OCI-LY7 (cell line): ENCODE results near the gene PACSIN3. TPM values are rescaled to one million over a fixed set of nuclear protein-coding genes. Genes with fewer than 3 reads are reported as not detected.

ENCODE experiments used
- BruUV-seq: library from RNA; stranded (reverse); fragments of 400-500 nt; replicated peaks from 2 replicates; lab custom pipeline; 2021; lab: Mats Ljungman, UMichigan
- CTCF ChIA-PET: fragments of 300-600 bp; sonication (Branson Sonifier 250); formaldehyde crosslinking; loops from one replicate; lab custom pipeline; 2022; ENCODE audit warnings: antibody characterized with exemption; ENCODE audit not compliant: unreplicated experiment; lab: Charles Lee
- POLR2A ChIA-PET: fragments of 300-600 bp; sonication (Branson Sonifier 250); formaldehyde crosslinking; loops from one replicate; lab custom pipeline; 2022; ENCODE audit warnings: antibody characterized with exemption; lab: Charles Lee
- DNase-seq: peaks from one replicate; pipeline ENCODE4 v3.0.0-alpha.2; 2015; ENCODE audit warnings: low spot score
- H2AFZ ChIP-seq: fragments of 200-600 bp; sonication (generic), shearing (Covaris generic); 2 replicates; pipeline ENCODE4 v1.6.1; 2014; ENCODE audit warnings: mild to moderate bottlenecking, antibody characterized with exemption, low read length, moderate library complexity
- H3K27ac ChIP-seq: fragments of 200-600 bp; sonication (generic); 2 replicates; pipeline ENCODE4 v1.5.1; 2014; ENCODE audit warnings: mixed run types, low read depth, mild to moderate bottlenecking, moderate library complexity, low read length, inconsistent platforms; ENCODE audit not compliant: poor library complexity, severe bottlenecking
- H3K36me3 ChIP-seq: fragments of 200-600 bp; sonication (generic); 2 replicates; pipeline ENCODE4 v1.6.1; 2014; ENCODE audit warnings: mild to moderate bottlenecking, antibody characterized with exemption, low read length, moderate library complexity, mixed read lengths; ENCODE audit not compliant: insufficient read depth
- H3K4me1 ChIP-seq: fragments of 200-600 bp; sonication (generic); 2 replicates; pipeline ENCODE4 v1.5.1; 2014; ENCODE audit warnings: mild to moderate bottlenecking, low read length; ENCODE audit not compliant: insufficient read depth, poor library complexity, severe bottlenecking
- H3K4me2 ChIP-seq: fragments of 200-600 bp; sonication (generic); 2 replicates; pipeline ENCODE4 v1.6.1; 2014; ENCODE audit warnings: mild to moderate bottlenecking, low read length
- H3K4me3 ChIP-seq: fragments of 200-600 bp; sonication (generic); 2 replicates; pipeline ENCODE4 v1.5.1; 2014; ENCODE audit warnings: mild to moderate bottlenecking, low read depth, low read length; ENCODE audit not compliant: poor library complexity, severe bottlenecking
- H3K79me2 ChIP-seq: fragments of 200-600 bp; sonication (generic); 2 replicates; pipeline ENCODE4 v1.6.1; 2016; ENCODE audit warnings: low read depth, mild to moderate bottlenecking, low read length, moderate library complexity, mixed read lengths; ENCODE audit not compliant: insufficient read depth
- H3K9me2 ChIP-seq: fragments of 200-600 bp; sonication (generic); 2 replicates; pipeline ENCODE4 v1.6.1; 2016; ENCODE audit warnings: mild to moderate bottlenecking, low read length, mixed read lengths; ENCODE audit not compliant: insufficient read depth
- H3K9me3 ChIP-seq: fragments of 200-600 bp; sonication (generic); 2 replicates; pipeline ENCODE4 v1.6.1; 2014; ENCODE audit warnings: mild to moderate bottlenecking, mixed run types, low read length, mixed read lengths
- H4K20me1 ChIP-seq: fragments of 200-600 bp; sonication (generic); 2 replicates; pipeline ENCODE4 v1.6.1; 2014; ENCODE audit warnings: mild to moderate bottlenecking, antibody characterized with exemption, low read length, moderate library complexity, mixed read lengths; ENCODE audit not compliant: insufficient read depth
- EZH2phosphoT487 ChIP-seq: fragments of 200-600 bp; sonication (generic); IDR thresholded peaks from 2 replicates; pipeline ENCODE4 v1.6.1; 2018; ENCODE audit warnings: low read depth, borderline replicate concordance, mild to moderate bottlenecking, mixed run types, antibody characterized with exemption, low read length, moderate library complexity, mixed read lengths
- intact Hi-C: fragments of 100-400 bp; cut with micrococcal nuclease; formaldehyde crosslinking; loops from one replicate; pipeline ENCODE4 v1.10.0; 2022; ENCODE audit not compliant: unreplicated experiment
- total RNA-seq, 2 experiments: library from RNA; depleted of rRNA in 1 of 2; stranded (reverse); fragments of >200 nt in 1 of 2; shearing (Covaris generic) in 1 of 2; gene quantifications; 2 replicates each; pipeline ENCODE4 v1.2.3, GENCODE V29; 2014 to 2022
- TF ChIP-seq, protein P1 (sequence below): fragments of 200-600 bp; sonication (generic); conservative IDR thresholded peaks from 2 replicates; pipeline ENCODE4 v1.5.1; 2014; ENCODE audit warnings: mild to moderate bottlenecking, antibody characterized with exemption, low read length, moderate library complexity, mixed read lengths

Gene PACSIN3
- total RNA-seq, 2 experiments from 2014 or later = not detected

DNA sequence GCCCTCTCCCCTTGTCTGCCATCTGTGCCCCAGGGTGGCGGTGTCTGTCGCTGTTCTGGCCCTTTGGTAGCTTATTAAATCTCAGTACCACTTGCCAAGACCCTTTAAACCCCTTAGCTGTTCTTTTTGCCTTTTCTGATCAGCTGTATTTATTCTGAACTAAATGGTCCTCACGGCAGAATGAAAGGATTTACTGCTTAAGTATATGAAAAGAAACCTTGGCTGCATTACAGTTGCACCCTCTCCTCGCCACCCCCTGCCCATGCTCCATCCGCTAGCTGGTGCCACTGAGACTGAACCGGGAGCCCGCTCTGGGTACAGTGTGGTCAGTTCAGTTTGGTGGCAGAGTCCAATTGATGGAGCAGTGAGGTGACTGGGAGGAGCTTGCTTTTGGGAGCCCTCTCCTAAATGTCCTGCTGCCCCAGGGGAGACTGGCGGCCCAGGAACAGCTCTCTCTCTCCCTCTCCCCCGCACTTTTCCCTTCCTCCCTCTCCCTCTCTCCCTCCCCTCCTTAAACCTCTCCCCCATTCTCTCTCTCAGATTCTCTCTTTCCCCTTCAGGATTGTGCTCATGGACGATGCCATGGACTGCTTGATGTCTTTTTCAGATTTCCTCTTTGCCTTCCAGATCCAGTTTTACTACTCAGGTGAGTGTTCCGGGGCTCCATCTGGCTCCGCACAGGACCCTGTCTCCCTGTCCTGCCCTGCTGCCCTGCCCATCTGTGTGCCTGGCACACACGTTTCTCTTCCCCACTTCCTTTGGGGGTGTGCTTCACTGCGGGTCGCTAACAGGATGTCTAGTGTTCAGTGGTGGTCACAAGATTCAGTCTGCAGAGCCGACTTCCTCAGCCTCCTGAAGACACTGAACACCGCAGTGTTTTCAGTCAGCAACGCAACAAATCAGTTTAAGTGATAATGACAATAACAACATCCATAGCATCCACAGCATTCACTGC is 31.3 kb downstream of the PACSIN3 start:
- intact Hi-C loops = loop anchor here (5.0 kb wide), 1 partner anchor 108 kb away; no protein-coding TSS in a partner anchor
- H4K20me1 ChIP-seq = no peaks in the 10 kb centered on the region
- CTCF ChIA-PET = interaction anchor here (0.5 to 1.6 kb wide), 7 partner anchors 45 to 424 kb away, joined by 3 to 6 read pairs (median 3); partner anchors contain the start of genes KBTBD4 and NDUFS3
- H3K27ac ChIP-seq = peak overlapping the region; percentile 95
- H3K36me3 ChIP-seq = peaks cover 22% of the 10 kb centered on the region; the same call in 1 of the 2 replicates
- POLR2A ChIA-PET = interaction anchor here (0.5 to 3.1 kb wide), 22 partner anchors 9 to 731 kb away, joined by 3 to 25 read pairs (median 4); partner anchors contain the start of genes CKAP5 and LRP4
- H3K4me3 ChIP-seq = peak overlapping the region; percentile 19
- no peaks in the 10 kb centered on the region for H3K9me2 ChIP-seq
- H2AFZ ChIP-seq = peak overlapping the region; percentile 12; the same call in 1 of the 2 replicates
- TF ChIP-seq, protein P1, sequence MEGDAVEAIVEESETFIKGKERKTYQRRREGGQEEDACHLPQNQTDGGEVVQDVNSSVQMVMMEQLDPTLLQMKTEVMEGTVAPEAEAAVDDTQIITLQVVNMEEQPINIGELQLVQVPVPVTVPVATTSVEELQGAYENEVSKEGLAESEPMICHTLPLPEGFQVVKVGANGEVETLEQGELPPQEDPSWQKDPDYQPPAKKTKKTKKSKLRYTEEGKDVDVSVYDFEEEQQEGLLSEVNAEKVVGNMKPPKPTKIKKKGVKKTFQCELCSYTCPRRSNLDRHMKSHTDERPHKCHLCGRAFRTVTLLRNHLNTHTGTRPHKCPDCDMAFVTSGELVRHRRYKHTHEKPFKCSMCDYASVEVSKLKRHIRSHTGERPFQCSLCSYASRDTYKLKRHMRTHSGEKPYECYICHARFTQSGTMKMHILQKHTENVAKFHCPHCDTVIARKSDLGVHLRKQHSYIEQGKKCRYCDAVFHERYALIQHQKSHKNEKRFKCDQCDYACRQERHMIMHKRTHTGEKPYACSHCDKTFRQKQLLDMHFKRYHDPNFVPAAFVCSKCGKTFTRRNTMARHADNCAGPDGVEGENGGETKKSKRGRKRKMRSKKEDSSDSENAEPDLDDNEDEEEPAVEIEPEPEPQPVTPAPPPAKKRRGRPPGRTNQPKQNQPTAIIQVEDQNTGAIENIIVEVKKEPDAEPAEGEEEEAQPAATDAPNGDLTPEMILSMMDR = no peak
- TF ChIP-seq EZH2phosphoT487 = no peak
- BruUV-seq = no TSS peak
- no peaks in the 10 kb centered on the region for H3K9me3 ChIP-seq
- H3K79me2 ChIP-seq = no peaks in the 10 kb centered on the region
- DNase-seq = peak; percentile 85
- H3K4me1 ChIP-seq = peaks cover 82% of the 10 kb centered on the region
- peak overlapping the region; percentile 74 for H3K4me2 ChIP-seq

DNA sequence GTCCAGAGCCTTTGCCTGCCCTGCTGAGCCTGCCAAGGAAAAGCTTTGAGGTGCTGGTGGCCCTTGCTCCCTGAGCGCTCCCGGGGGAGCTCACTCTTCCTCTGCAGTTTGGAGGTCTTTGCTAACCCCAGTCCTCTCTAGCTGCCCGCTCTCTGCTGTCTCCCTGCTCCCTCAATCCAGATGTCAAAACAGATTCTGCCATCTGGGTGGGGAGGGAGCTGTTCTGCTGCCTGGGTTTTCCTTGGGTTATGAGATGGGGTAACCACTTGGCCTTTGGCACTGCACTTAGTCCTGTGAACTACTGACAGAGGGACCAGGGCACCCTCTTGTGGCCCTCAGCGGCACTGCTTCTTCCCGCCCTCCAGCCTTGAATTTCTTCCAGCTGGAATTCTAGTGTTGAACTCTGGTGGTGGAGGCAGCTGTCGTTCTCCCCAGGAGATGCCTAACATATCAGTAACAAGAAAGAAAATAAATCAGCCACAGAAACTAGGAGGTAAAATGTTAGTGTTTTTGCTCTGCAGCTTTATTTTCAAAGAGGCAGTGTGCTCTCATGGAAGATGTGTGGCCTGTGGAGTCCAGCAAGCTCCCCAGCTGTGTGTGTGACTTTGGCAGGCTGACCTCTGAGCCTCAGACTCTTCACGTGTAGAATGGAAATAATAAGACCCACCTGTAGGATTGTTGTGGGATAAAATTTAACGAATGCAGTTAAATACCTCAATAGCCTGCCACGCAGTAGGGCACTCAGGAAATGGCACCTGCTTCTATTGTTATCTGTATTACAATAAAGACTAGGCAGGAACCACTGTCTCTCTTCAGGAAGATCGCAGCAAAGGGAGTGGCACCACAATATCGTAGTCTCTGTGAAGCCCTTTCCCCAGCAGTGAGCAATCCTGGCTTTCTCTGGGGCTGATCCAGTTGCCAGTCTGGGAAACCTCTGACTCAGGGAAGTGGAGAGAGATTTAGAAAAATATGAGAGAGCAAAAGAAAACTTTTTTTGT is 33.0 kb downstream of the PACSIN3 start:
- CTCF ChIA-PET = interaction anchor here (0.6 to 2.2 kb wide), 11 partner anchors 10 to 804 kb away, joined by 3 to 10 read pairs (median 3); partner anchors contain the start of genes ARHGAP1 and ZNF408
- intact Hi-C loops = loop anchor here (1.0 to 5.0 kb wide), 5 partner anchors 42 to 264 kb away; no protein-coding TSS in a partner anchor
- peak overlapping the region; percentile 95 for H3K27ac ChIP-seq
- peak; percentile 94 for DNase-seq
- no peaks in the 10 kb centered on the region for H3K79me2 ChIP-seq
- peaks cover 17% of the 10 kb centered on the region; the same call in 1 of the 2 replicates for H3K36me3 ChIP-seq
- H3K4me3 ChIP-seq = peak overlapping the region; percentile 53
- H3K4me2 ChIP-seq = peak overlapping the region; percentile 74
- TF ChIP-seq EZH2phosphoT487 = no peak
- TF ChIP-seq, protein P1 = peak; percentile 100
- POLR2A ChIA-PET = interaction anchor here (0.5 to 5.1 kb wide), 12 partner anchors 13 to 239 kb away, joined by 3 to 48 read pairs (median 5); partner anchors contain the start of genes CSTPP1 and LRP4
- no peaks in the 10 kb centered on the region for H3K9me2 ChIP-seq
- H3K9me3 ChIP-seq = no peaks in the 10 kb centered on the region
- BruUV-seq = no TSS peak
- peaks cover 93% of the 10 kb centered on the region for H3K4me1 ChIP-seq
- H4K20me1 ChIP-seq = no peaks in the 10 kb centered on the region
- H2AFZ ChIP-seq = peak overlapping the region; percentile 6; the same call in 1 of the 2 replicates
